K562 (cell line): ENCODE measurements around the gene FOXP4. TPM values are rescaled to one million over a fixed set of nuclear protein-coding genes. Genes with fewer than 3 reads are reported as not detected.

Source experiments
- ARID3B ChIP-seq: fragments of 250-450 bp; sonication (Bioruptor Pico); IDR thresholded peaks from 2 replicates; pipeline ENCODE4 v1.4.0; 2020; ENCODE audit warnings: borderline replicate concordance
- BACH1 ChIP-seq: fragments of 200-800 bp; sonication (Bioruptor generic); IDR thresholded peaks from 2 replicates; pipeline ENCODE4 v1.6.1; 2016; ENCODE audit warnings: missing genetic modification characterization, missing compliant biosample characterization
- CBFA2T3 ChIP-seq: fragments of 450-650 bp; IDR thresholded peaks from 2 replicates; pipeline ENCODE4 v1.6.1; 2017
- DDX20 ChIP-seq: fragments of 450-650 bp; IDR thresholded peaks from 2 replicates; pipeline ENCODE4 v1.6.1; 2016; ENCODE audit warnings: missing genetic modification characterization, low read depth, mild to moderate bottlenecking, missing compliant biosample characterization, moderate library complexity
- DMBX1 ChIP-seq: fragments of 250-450 bp; sonication (Bioruptor Pico); IDR thresholded peaks from 2 replicates; pipeline ENCODE4 v1.8.0; 2022; ENCODE audit warnings: inconsistent platforms, mild to moderate bottlenecking, moderate library complexity, borderline replicate concordance
- ELK1 ChIP-seq: sonication (generic); formaldehyde crosslinking; IDR thresholded peaks from 2 replicates; pipeline ENCODE4 v1.8.1; 2022; ENCODE audit warnings: missing genetic modification reagents
- FOXK2 ChIP-seq, 2 experiments: fragments of 450-650 bp; IDR thresholded peaks in 1 of 2; conservative IDR thresholded peaks in 1 of 2; 2 replicates each; pipeline ENCODE4 v1.6.1; 2016; ENCODE audit warnings: low read depth in 2 of 2, mild to moderate bottlenecking in 1 of 2
- KAT2B ChIP-seq: IDR thresholded peaks from one replicate; pipeline ENCODE4 v1.6.1; 2012; ENCODE audit warnings: low read depth, mild to moderate bottlenecking, control low read depth, inconsistent platforms, low read length, moderate library complexity
- KHSRP ChIP-seq: fragments of 450-650 bp; IDR thresholded peaks from 2 replicates; pipeline ENCODE4 v1.6.1; 2017
- LEF1 ChIP-seq: fragments of 450-650 bp; IDR thresholded peaks from 2 replicates; pipeline ENCODE4 v1.6.1; 2016; ENCODE audit warnings: mild to moderate bottlenecking
- MAFG ChIP-seq: fragments of 450-650 bp; conservative IDR thresholded peaks from 2 replicates; pipeline ENCODE4 v1.6.1; 2016; ENCODE audit warnings: missing genetic modification characterization, missing compliant biosample characterization
- MEIS2 ChIP-seq: fragments of 450-650 bp; IDR thresholded peaks from 2 replicates; pipeline ENCODE4 v1.6.1; 2014; ENCODE audit warnings: mild to moderate bottlenecking; ENCODE audit not compliant: partially characterized antibody
- NR4A1 ChIP-seq, 2 experiments: fragments of 250-450 bp in 1 of 2; fragments of 450-650 bp in 1 of 2; sonication (Bioruptor Pico) in 1 of 2; IDR thresholded peaks; 2 replicates each; pipeline versions ENCODE4 v1.4.0 to v1.6.1; 2016 to 2020; ENCODE audit warnings: mild to moderate bottlenecking in 2 of 2, missing compliant biosample characterization in 1 of 2, missing genetic modification characterization in 1 of 2, moderate library complexity in 1 of 2
- NRF1 ChIP-seq, 2 experiments: fragments of 450-650 bp; IDR thresholded peaks in 1 of 2; conservative IDR thresholded peaks in 1 of 2; 2 replicates each; pipeline ENCODE4 v1.6.1; 2014; ENCODE audit warnings: mild to moderate bottlenecking in 2 of 2
- NUFIP1 ChIP-seq: fragments of 450-650 bp; IDR thresholded peaks from 2 replicates; pipeline ENCODE4 v1.6.1; 2018; ENCODE audit not compliant: partially characterized antibody
- PHTF2 ChIP-seq: fragments of 250-450 bp; sonication (Bioruptor Pico); IDR thresholded peaks from 2 replicates; pipeline ENCODE4 v1.5.0; 2021; ENCODE audit warnings: mild to moderate bottlenecking
- POLR2B ChIP-seq: fragments of 450-650 bp; IDR thresholded peaks from 2 replicates; pipeline ENCODE4 v1.6.1; 2018; ENCODE audit warnings: low read depth; ENCODE audit not compliant: partially characterized antibody
- POLR2H ChIP-seq: IDR thresholded peaks from 2 replicates; pipeline ENCODE4 v1.6.1; 2016; ENCODE audit warnings: missing genetic modification characterization, low read depth, mild to moderate bottlenecking, control low read depth, missing compliant biosample characterization, moderate library complexity
- SMARCC2 ChIP-seq: fragments of 450-650 bp; IDR thresholded peaks from 2 replicates; pipeline ENCODE4 v1.6.1; 2017; ENCODE audit warnings: antibody characterized with exemption, moderate library complexity, mild to moderate bottlenecking, low read depth
- SREBF1 ChIP-seq: fragments of 150-350 bp; IDR thresholded peaks from 2 replicates; pipeline ENCODE4 v1.6.1; 2014; ENCODE audit warnings: antibody characterized with exemption, low read depth, low read length, borderline replicate concordance
- YBX1 ChIP-seq: fragments of 450-650 bp; IDR thresholded peaks from 2 replicates; pipeline ENCODE4 v1.7.1; 2016; ENCODE audit warnings: mild to moderate bottlenecking
- ZBTB2 ChIP-seq: fragments of 450-650 bp; IDR thresholded peaks from 2 replicates; pipeline ENCODE4 v1.6.1; 2016; ENCODE audit warnings: antibody characterized with exemption
- ZFP1 ChIP-seq: fragments of 450-650 bp; formaldehyde crosslinking; IDR thresholded peaks from 2 replicates; pipeline ENCODE4 v1.4.0; 2020; ENCODE audit warnings: mild to moderate bottlenecking, mixed read lengths
- ZNF785 ChIP-seq: fragments of 250-450 bp; sonication (Bioruptor Pico); IDR thresholded peaks from 2 replicates; pipeline ENCODE4 v1.4.0; 2020; ENCODE audit warnings: mild to moderate bottlenecking
- polyA plus RNA-seq, 8 experiments: library from polyadenylated mRNA; depleted of rRNA in 4 of 8; stranded (reverse) in 5 of 8; unstranded in 3 of 8; fragments of >200 nt; fragmentation: Nextera tagmentation in 2 of 8; fragmentation: Illumina TruSeq in 1 of 8; extraction: Ambion mirVana in 2 of 8; extraction: Trizol in 1 of 8; gene quantifications; 2 replicates each; pipeline versions ENCODE4 v1.2.1 to v1.2.3, GENCODE V29; 2011 to 2014; ENCODE audit warnings: inconsistent platforms in 1 of 8, missing spikeins in 1 of 8
- total RNA-seq, 7 experiments: library from RNA; depleted of rRNA in 6 of 7; stranded (reverse); fragments of >200 nt in 6 of 7; fragmentation: Illumina TruSeq in 2 of 7; extraction: Trizol in 2 of 7; gene quantifications; 2 replicates each; pipeline versions ENCODE4 v1.2.1 to v1.2.3, GENCODE V29; 2011 to 2021; ENCODE audit warnings: low replicate concordance in 1 of 7

Gene FOXP4
- total and polyA plus RNA-seq, 9 of the 15 experiments (the other 6 are each of a cell fraction or from before 2014, with no cell fraction given): 0.11 to 29.4 (median 2.3) TPM

GRCh38 chr6:41578217-41579087 lies 32.3 kb downstream of the FOXP4 start (continued):
- TF ChIP-seq ARID3B (no peak), LEF1 (peak; percentile 59; the same call in 1 of the 2 replicates), FOXK2 (conservative IDR thresholded peaks at IDR 0.05 in 1 of 2, IDR thresholded peaks at IDR 0.05 in 1 of 2; ENCODE audit: low read depth in 2 of 2) (peak; percentile 80 to 90), ZFP1 (CRISPR knock-in tag) (no peak), NR4A1 (CRISPR knock-in tag; IDR thresholded peaks at IDR 0.05) (no peak), NR4A1 (tag; IDR thresholded peaks at IDR 0.05) (no peak), NRF1 (conservative IDR thresholded peaks at IDR 0.05 in 1 of 2, IDR thresholded peaks at IDR 0.05 in 1 of 2) (0 out of 4 replicates have a peak, but pooled peaks of 1 of the 2 experiments have one; percentile 14), POLR2B (peak; percentile 47), POLR2H (tag) (no peak), ZNF785 (CRISPR knock-in tag) (no peak), YBX1 (no peak), BACH1 (no peak), SMARCC2 (no peak), KHSRP (no peak), CBFA2T3 (peak; percentile 45; the same call in 1 of the 2 replicates), DMBX1 (CRISPR knock-in tag) (no peak), MEIS2 (peak; percentile 77), ZBTB2 (no peak), ELK1 (CRISPR knock-in tag) (no peak), DDX20 (no peak), PHTF2 (no peak), MAFG (tag) (no peak), NUFIP1 (no peak), SREBF1 (no peak), KAT2B (no peak)
